Testis (tissue), 3 donors: ENCODE measurements around the gene INO80. TPM values are rescaled to one million over a fixed set of nuclear protein-coding genes. Genes with fewer than 3 reads are reported as not detected.

ENCODE experiments used
- DNase-seq: peaks from one replicate; pipeline ENCODE4 v3.0.0-alpha.2; 2019
- H3K27ac ChIP-seq, 2 donors: fragments of 200-600 bp; sonication (generic); one replicate each; pipeline ENCODE4 v1.5.1; 2019
- H3K27me3 ChIP-seq: fragments of 200-600 bp; sonication (generic); one replicate; pipeline ENCODE4 v1.5.1; 2019
- H3K36me3 ChIP-seq: fragments of 200-600 bp; sonication (generic); one replicate; pipeline ENCODE4 v1.5.1; 2017; ENCODE audit warnings: low read depth; ENCODE audit errors: missing control alignments
- H3K4me1 ChIP-seq: fragments of 200-600 bp; sonication (generic); one replicate; pipeline ENCODE4 v1.5.1; 2019
- H3K4me3 ChIP-seq, 2 donors: fragments of 200-600 bp; sonication (generic); one replicate each; pipeline ENCODE4 v1.5.1; 2017 to 2019
- H3K9me3 ChIP-seq: fragments of 200-600 bp; sonication (generic); one replicate; pipeline ENCODE4 v1.5.1; 2017
- CTCF ChIP-seq, 3 experiments: fragments of 450-650 bp in 2 of 3; fragments of 200-600 bp in 1 of 3; sonication (generic) in 1 of 3; IDR thresholded peaks; one replicate each; pipeline ENCODE4 v1.5.1; 2016 to 2019; ENCODE audit warnings: antibody characterized with exemption in 3 of 3, mild to moderate bottlenecking in 2 of 3, moderate library complexity in 1 of 3
- POLR2A ChIP-seq: fragments of 450-650 bp; IDR thresholded peaks from one replicate; pipeline ENCODE4 v1.6.1; 2017; ENCODE audit warnings: antibody characterized with exemption, mild to moderate bottlenecking, moderate library complexity
- WGBS, 2 donors: methylation state at CpG; one replicate each; pipeline ENCODE4 v1.1.5; 2018; 5-methylcytosine and 5-hydroxymethylcytosine counted together
- intact Hi-C: fragments of 100-400 bp; cut with DNase I; formaldehyde crosslinking; loops from one replicate; pipeline ENCODE4 v1.15.1; 2023; ENCODE audit warnings: low total_unique reads
- polyA plus RNA-seq: library from polyadenylated mRNA; stranded (reverse); fragments of 350-450 nt; fragmentation: Illumina TruSeq; extraction: RNeasy Lipid Tissue Mini Kit (QIAGEN cat#74804); gene quantifications from one replicate; pipeline ENCODE4 v1.2.3, GENCODE V29; 2014; ENCODE audit warnings: low read depth, low replicate concordance; ENCODE audit not compliant: insufficient read depth
- total RNA-seq, 2 donors: library from RNA; depleted of rRNA; stranded (reverse); fragments of >200 nt; gene quantifications; one replicate each; pipeline ENCODE4 v1.2.3, GENCODE V29; 2016

INO80 gene
- total and polyA plus RNA-seq, 3 donors from 2014 or later = 21.2 to 44.2 (median 43.5) TPM

DNA sequence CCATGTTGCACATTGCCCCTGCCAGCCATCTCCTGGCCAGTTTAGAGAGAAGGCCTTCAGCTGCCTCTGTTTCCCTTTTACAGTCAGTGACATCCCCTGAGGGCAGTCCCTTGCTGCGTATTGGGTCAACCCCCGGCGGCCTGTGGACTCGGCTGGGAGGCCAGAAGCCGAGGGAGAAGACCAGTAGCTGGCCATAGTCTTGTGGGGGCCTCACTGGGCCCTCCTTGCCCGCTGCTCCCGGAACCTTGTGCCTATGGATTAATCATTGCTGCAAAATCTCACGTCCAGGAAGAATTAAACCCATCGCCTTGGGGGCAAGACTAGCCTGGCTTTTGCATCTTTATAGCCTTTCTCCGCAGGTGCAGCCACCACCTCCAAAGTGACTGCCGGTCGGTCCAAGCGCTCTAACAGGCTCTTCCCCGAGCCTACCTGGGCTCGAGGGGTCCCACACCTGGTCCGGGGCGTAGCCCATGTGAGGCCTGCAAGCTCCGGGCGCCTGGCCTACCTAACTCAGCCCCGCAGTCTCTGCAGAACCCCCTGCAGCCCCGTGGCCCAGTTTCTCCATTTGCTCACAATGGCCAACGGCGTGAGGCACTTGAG, 163.7 kb downstream of the INO80 start:
- Histone ChIP-seq H3K9me3 (no peaks in the 10 kb centered on the region), H3K36me3 (no peaks in the 10 kb centered on the region), H3K4me1 (peaks cover 8% of the 10 kb centered on the region), H3K27ac (no peak overlapping the region), H3K27me3 (no peaks in the 10 kb centered on the region), H3K4me3 (peak overlapping the region; percentile 52 to 67)
- intact Hi-C loops = no loop called here
- DNase-seq = no peak
- TF ChIP-seq CTCF (IDR thresholded peaks at IDR 0.05) = no peak
- TF ChIP-seq POLR2A = no peak
- WGBS, 2 donors = 47 to 58% methylated on average over 17 to 23 of the region's 23 CpGs

DNA sequence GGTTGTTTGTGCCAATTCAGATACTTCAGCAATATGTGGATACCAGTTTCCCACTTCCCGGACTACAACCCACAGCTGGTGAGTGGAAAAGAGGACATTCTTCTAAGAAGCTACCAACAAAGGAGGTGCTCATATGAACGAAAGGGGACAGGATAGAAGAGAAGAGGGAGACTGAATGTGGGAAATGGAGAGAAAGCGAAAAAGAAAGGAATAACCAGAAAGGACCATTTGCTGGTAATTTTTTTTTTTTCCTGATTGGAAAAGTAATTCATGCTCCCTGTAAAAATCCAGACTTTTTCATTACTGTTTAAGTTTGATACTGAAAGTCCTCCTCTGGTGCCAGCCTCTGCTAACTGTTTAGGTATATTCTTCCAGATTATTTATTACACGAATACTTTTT, 164.3 kb downstream of the INO80 start:
- Histone ChIP-seq H3K27me3 (no peaks in the 10 kb centered on the region), H3K27ac (no peak overlapping the region), H3K4me1 (peaks cover 8% of the 10 kb centered on the region), H3K36me3 (no peaks in the 10 kb centered on the region), H3K4me3 (no peak overlapping the region), H3K9me3 (no peaks in the 10 kb centered on the region)
- WGBS, 2 donors = 82 to 85% methylated on average over 4 of the region's 4 CpGs
- intact Hi-C loops = no loop called here
- TF ChIP-seq CTCF (IDR thresholded peaks at IDR 0.05) (no peak), POLR2A (no peak)
- no peak for DNase-seq

GRCh38 chr15:40949756-40950207, 166.3 kb downstream of the INO80 start:
- intact Hi-C loops = loop anchor here (10.0 kb wide), 1 partner anchor 75 kb away; no protein-coding TSS in a partner anchor
- TF ChIP-seq POLR2A = no peak
- TF ChIP-seq CTCF (IDR thresholded peaks at IDR 0.05) = no peak
- H3K4me3 ChIP-seq = no peak overlapping the region
- H3K36me3 ChIP-seq = no peaks in the 10 kb centered on the region
- no peaks in the 10 kb centered on the region for H3K27me3 ChIP-seq
- H3K4me1 ChIP-seq = peaks cover 8% of the 10 kb centered on the region
- no peak for DNase-seq
- no peak overlapping the region for H3K27ac ChIP-seq
- H3K9me3 ChIP-seq = no peaks in the 10 kb centered on the region
- 64 to 66% methylated on average over 7 of the region's 7 CpGs for WGBS, 2 donors

DNA sequence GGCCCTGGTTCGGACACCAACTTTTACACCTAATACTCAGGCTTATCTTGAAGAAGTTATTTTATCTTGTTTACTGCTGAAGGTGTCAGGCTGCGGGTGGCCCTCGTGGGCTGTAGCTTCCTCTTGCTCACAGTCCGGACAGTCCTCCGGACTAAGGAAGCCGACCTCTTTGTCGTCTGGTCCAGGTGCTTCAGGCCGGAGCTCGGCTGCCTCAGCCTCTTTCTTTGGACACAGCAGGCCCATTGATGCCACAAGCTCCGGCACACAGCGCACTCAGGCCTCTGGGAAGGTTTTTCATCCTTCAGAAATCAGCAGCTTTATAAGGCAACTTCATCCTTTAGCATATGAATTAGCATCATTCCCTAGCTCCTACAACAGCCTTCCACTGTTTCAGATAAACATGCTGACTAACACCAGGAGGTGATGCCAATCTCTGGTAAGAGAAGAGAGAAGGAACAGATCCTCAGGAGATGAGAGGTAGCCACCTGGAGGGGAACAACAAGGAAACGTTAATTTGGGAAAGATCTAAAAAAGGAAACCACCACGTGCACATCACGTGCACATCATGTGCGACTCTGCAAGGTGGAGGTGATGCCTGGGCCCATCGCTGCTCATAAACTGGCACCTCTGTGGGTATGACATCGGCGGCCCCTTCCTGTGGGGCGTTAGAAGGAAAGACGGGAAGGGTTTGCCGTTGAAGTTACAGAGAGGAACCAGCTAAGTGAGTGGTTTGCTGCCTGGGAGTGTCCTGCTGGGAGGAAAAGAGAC, 167.2 kb downstream of the INO80 start:
- 84 to 85% methylated on average over 20 to 21 of the region's 21 CpGs for WGBS, 2 donors
- Histone ChIP-seq H3K9me3 (no peaks in the 10 kb centered on the region), H3K27ac (no peak overlapping the region), H3K36me3 (no peaks in the 10 kb centered on the region), H3K4me3 (no peak overlapping the region), H3K27me3 (no peaks in the 10 kb centered on the region), H3K4me1 (peaks cover 6% of the 10 kb centered on the region)
- TF ChIP-seq CTCF (IDR thresholded peaks at IDR 0.05) = no peak
- no peak for TF ChIP-seq POLR2A
- no peak for DNase-seq
- intact Hi-C loops = loop anchor here (10.0 kb wide), 1 partner anchor 76 kb away; no protein-coding TSS in a partner anchor
